Liver (tissue), 9 donors: ENCODE data around the gene NFRKB. TPM values are rescaled to one million over a fixed set of nuclear protein-coding genes. Genes with fewer than 3 reads are reported as not detected.

Experiments used
- DNase-seq: peaks from one replicate; pipeline ENCODE4 v3.0.0-alpha.2; 2017; ENCODE audit warnings: low spot score
- H3K27ac ChIP-seq, 2 donors: one replicate each; pipeline ENCODE4 v1.7.0; 2013; ENCODE audit warnings: inconsistent platforms in 2 of 2, low read length in 2 of 2, control low read depth in 1 of 2, low read depth in 1 of 2, mild to moderate bottlenecking in 1 of 2
- H3K27me3 ChIP-seq, 4 donors: one replicate each; pipeline versions ENCODE4 v1.6.1 to v1.7.0; 2013; ENCODE audit warnings: low read length in 3 of 4, inconsistent platforms in 1 of 4, mild to moderate bottlenecking in 1 of 4, moderate library complexity in 1 of 4; ENCODE audit not compliant: control insufficient read depth in 4 of 4, insufficient read depth in 4 of 4
- H3K36me3 ChIP-seq, 4 donors: one replicate each; pipeline versions ENCODE4 v1.6.1 to v1.7.0; 2013; ENCODE audit warnings: low read length in 3 of 4, mild to moderate bottlenecking in 3 of 4, low read depth in 1 of 4, moderate library complexity in 1 of 4; ENCODE audit not compliant: control insufficient read depth in 4 of 4, insufficient read depth in 3 of 4
- H3K4me1 ChIP-seq, 4 donors: one replicate each; pipeline versions ENCODE4 v1.6.1 to v1.7.0; 2013; ENCODE audit warnings: low read length in 3 of 4, mild to moderate bottlenecking in 3 of 4, moderate library complexity in 1 of 4; ENCODE audit not compliant: control insufficient read depth in 4 of 4, insufficient read depth in 4 of 4
- H3K4me3 ChIP-seq, 3 donors: one replicate each; pipeline versions ENCODE4 v1.6.1 to v1.7.0; 2013; ENCODE audit warnings: low read length in 3 of 3, control low read depth in 1 of 3, low read depth in 1 of 3, mild to moderate bottlenecking in 1 of 3
- H3K9ac ChIP-seq, 2 donors: one replicate each; pipeline ENCODE4 v1.7.0; 2013; ENCODE audit warnings: low read length in 2 of 2, mild to moderate bottlenecking in 2 of 2, moderate library complexity in 2 of 2, control low read depth in 1 of 2, low read depth in 1 of 2
- H3K9me3 ChIP-seq, 4 donors: one replicate each; pipeline versions ENCODE4 v1.6.1 to v1.7.0; 2013; ENCODE audit warnings: low read length in 3 of 4; ENCODE audit not compliant: control insufficient read depth in 4 of 4
- EGR1 ChIP-seq, 2 donors: IDR thresholded peaks; 2 replicates each; pipeline ENCODE4 v1.6.1; 2016 to 2018; ENCODE audit warnings: antibody characterized with exemption in 2 of 2, low read depth in 2 of 2
- FOXA1 ChIP-seq: IDR thresholded peaks from 2 replicates; pipeline ENCODE4 v1.6.1; 2016; ENCODE audit warnings: antibody characterized with exemption
- FOXA2 ChIP-seq: IDR thresholded peaks from 2 replicates; pipeline ENCODE4 v1.6.1; 2016; ENCODE audit warnings: antibody characterized with exemption
- GABPA ChIP-seq, 2 donors: IDR thresholded peaks in 1 of 2; conservative IDR thresholded peaks in 1 of 2; 2 replicates each; pipeline ENCODE4 v1.6.1; 2016; ENCODE audit warnings: antibody characterized with exemption in 2 of 2, mild to moderate bottlenecking in 1 of 2, moderate library complexity in 1 of 2
- HNF4A ChIP-seq, 2 donors: conservative IDR thresholded peaks; 2 replicates each; pipeline ENCODE4 v1.6.1; 2016; ENCODE audit warnings: antibody characterized with exemption in 2 of 2, mild to moderate bottlenecking in 2 of 2
- HNF4G ChIP-seq: IDR thresholded peaks from 2 replicates; pipeline ENCODE4 v1.6.1; 2016; ENCODE audit warnings: antibody characterized with exemption
- JUND ChIP-seq, 2 donors: IDR thresholded peaks; 2 replicates each; pipeline ENCODE4 v1.6.1; 2016; ENCODE audit warnings: antibody characterized with exemption in 2 of 2
- NR2F2 ChIP-seq: IDR thresholded peaks from 2 replicates; pipeline ENCODE4 v1.6.1; 2016; ENCODE audit warnings: antibody characterized with exemption
- RAD21 ChIP-seq, 2 donors: IDR thresholded peaks; 2 replicates each; pipeline ENCODE4 v1.6.1; 2016; ENCODE audit warnings: antibody characterized with exemption in 2 of 2, mild to moderate bottlenecking in 2 of 2
- RXRA ChIP-seq, 2 donors: IDR thresholded peaks; 2 replicates each; pipeline ENCODE4 v1.6.1; 2017 to 2018; ENCODE audit warnings: antibody characterized with exemption in 2 of 2, mild to moderate bottlenecking in 1 of 2
- SP1 ChIP-seq: IDR thresholded peaks from 2 replicates; pipeline ENCODE4 v1.6.1; 2018; ENCODE audit warnings: antibody characterized with exemption, mild to moderate bottlenecking
- TAF1 ChIP-seq: conservative IDR thresholded peaks from 2 replicates; pipeline ENCODE4 v1.6.1; 2016; ENCODE audit warnings: antibody characterized with exemption, mild to moderate bottlenecking
- YY1 ChIP-seq: IDR thresholded peaks from 2 replicates; pipeline ENCODE4 v1.6.1; 2016; ENCODE audit warnings: antibody characterized with exemption, mild to moderate bottlenecking
- WGBS: extraction: QIAGEN DNeasy Blood & Tissue Kit; methylation state at CpG from one replicate; pipeline ENCODE4 v1.1.7; 2013; 5-methylcytosine and 5-hydroxymethylcytosine counted together
- polyA plus RNA-seq, 2 donors: library from polyadenylated mRNA; stranded (reverse) in 1 of 2; unstranded in 1 of 2; fragments of 200-250 nt in 1 of 2; fragments of >200 nt in 1 of 2; fragmentation: Nextera tagmentation in 1 of 2; extraction: Ambion mirVana in 1 of 2; gene quantifications; one replicate each; pipeline versions ENCODE4 v1.2.1 to v1.2.3, GENCODE V29; 2013 to 2015
- total RNA-seq, 2 donors: library from RNA; depleted of rRNA; stranded (reverse); fragments of >200 nt; gene quantifications; one replicate each; pipeline ENCODE4 v1.2.3, GENCODE V29; 2014
- TF ChIP-seq, protein P1 (sequence below): IDR thresholded peaks from 2 replicates; pipeline ENCODE4 v1.6.1; 2016; ENCODE audit warnings: antibody characterized with exemption
- TF ChIP-seq, protein P2 (sequence below): fragments of 150-350 bp; IDR thresholded peaks from 2 replicates; pipeline ENCODE4 v1.5.1; 2017; ENCODE audit warnings: improper control_type of control experiment, low read depth, low read length; ENCODE audit not compliant: missing input control
- TF ChIP-seq, protein P3 (sequence below): IDR thresholded peaks from 2 replicates; pipeline ENCODE4 v1.6.1; 2016; ENCODE audit warnings: antibody characterized with exemption
- TF ChIP-seq, protein P4 (sequence below): IDR thresholded peaks from 2 replicates; pipeline ENCODE4 v1.6.1; 2016; ENCODE audit warnings: antibody characterized with exemption, mild to moderate bottlenecking
- TF ChIP-seq, protein P5 (sequence below): IDR thresholded peaks from 2 replicates; pipeline ENCODE4 v1.6.1; 2016; ENCODE audit warnings: antibody characterized with exemption
- donor health status: healthy.
- donor health status: healthy.
- donor health status: healthy.
- donor health status: healthy.
- donor health status: healthy.

The NFRKB gene
- total and polyA plus RNA-seq, 4 donors, result 5.2 to 20.1 (median 8.9) TPM

DNA sequence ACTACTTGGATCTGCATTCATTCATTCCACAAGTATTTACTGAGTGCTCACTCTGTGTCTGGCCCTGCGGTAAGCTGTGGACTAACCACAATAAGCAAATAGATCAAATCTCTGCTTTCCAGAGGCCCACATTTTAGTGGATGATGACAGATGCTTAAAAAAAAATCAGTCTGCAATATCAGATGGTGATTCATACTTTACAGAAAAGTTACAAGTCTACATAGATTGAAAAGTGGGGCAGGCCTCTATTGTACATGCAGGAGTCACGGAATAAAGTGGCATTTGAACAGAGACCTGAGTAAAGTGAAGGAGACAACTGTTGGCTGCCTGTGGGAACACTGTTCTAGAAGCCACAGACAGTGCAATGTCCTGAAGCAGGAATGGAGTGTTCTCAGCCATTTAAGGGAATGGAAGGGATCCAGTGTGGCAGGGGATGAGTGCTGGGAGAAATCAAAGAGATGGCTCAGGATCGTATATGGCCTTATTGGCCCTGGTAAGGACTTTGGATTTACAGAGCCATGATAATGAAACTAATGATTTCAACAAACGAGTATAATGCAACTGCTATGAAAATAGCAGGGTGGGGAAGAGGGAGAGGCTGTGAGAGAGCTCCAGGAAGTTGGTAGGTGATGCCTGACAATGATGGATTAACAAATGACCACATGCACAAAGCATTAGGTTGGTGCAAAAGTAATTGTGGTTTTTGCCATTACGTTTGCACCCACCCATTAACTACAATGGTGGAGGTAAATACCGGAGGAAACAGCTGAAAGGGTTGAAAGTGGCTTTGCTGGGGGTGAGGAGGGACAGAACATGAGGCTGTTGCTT, 48.7 kb downstream of the NFRKB start:
- WGBS, result 66% methylated on average over 6 of the region's 6 CpGs
- Histone ChIP-seq H3K27ac (no peak overlapping the region), H3K4me3 (no peak overlapping the region), H3K9ac (no peak overlapping the region), H3K9me3 (no peaks in the 10 kb centered on the region), H3K36me3 (no peaks in the 10 kb centered on the region), H3K27me3 (no peaks in the 10 kb centered on the region), H3K4me1 (peaks cover 0 to 4% (median 0%) of the 10 kb centered on the region in 4 donors)
- TF ChIP-seq YY1, result no peak
- TF ChIP-seq HNF4A (conservative IDR thresholded peaks at IDR 0.05), result no peak
- TF ChIP-seq NR2F2, result no peak
- no peak for TF ChIP-seq FOXA1
- no peak for TF ChIP-seq JUND (IDR thresholded peaks at IDR 0.05)
- TF ChIP-seq HNF4G, result no peak
- TF ChIP-seq TAF1, result no peak
- no peak for TF ChIP-seq SP1
- no peak for TF ChIP-seq FOXA2
- TF ChIP-seq EGR1 (IDR thresholded peaks at IDR 0.05; ENCODE audit: low read depth in 2 of 2), result no peak
- TF ChIP-seq, protein P1, sequence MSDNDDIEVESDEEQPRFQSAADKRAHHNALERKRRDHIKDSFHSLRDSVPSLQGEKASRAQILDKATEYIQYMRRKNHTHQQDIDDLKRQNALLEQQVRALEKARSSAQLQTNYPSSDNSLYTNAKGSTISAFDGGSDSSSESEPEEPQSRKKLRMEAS, result no peak
- TF ChIP-seq RAD21 (IDR thresholded peaks at IDR 0.05), result no peak
- TF ChIP-seq, protein P2, sequence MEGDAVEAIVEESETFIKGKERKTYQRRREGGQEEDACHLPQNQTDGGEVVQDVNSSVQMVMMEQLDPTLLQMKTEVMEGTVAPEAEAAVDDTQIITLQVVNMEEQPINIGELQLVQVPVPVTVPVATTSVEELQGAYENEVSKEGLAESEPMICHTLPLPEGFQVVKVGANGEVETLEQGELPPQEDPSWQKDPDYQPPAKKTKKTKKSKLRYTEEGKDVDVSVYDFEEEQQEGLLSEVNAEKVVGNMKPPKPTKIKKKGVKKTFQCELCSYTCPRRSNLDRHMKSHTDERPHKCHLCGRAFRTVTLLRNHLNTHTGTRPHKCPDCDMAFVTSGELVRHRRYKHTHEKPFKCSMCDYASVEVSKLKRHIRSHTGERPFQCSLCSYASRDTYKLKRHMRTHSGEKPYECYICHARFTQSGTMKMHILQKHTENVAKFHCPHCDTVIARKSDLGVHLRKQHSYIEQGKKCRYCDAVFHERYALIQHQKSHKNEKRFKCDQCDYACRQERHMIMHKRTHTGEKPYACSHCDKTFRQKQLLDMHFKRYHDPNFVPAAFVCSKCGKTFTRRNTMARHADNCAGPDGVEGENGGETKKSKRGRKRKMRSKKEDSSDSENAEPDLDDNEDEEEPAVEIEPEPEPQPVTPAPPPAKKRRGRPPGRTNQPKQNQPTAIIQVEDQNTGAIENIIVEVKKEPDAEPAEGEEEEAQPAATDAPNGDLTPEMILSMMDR, result no peak
- TF ChIP-seq, protein P3, sequence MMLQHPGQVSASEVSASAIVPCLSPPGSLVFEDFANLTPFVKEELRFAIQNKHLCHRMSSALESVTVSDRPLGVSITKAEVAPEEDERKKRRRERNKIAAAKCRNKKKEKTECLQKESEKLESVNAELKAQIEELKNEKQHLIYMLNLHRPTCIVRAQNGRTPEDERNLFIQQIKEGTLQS, result no peak
- TF ChIP-seq RXRA (IDR thresholded peaks at IDR 0.05), result no peak
- TF ChIP-seq GABPA (IDR thresholded peaks at IDR 0.05 in 1 of 2, conservative IDR thresholded peaks at IDR 0.05 in 1 of 2), result no peak
- TF ChIP-seq, protein P4, sequence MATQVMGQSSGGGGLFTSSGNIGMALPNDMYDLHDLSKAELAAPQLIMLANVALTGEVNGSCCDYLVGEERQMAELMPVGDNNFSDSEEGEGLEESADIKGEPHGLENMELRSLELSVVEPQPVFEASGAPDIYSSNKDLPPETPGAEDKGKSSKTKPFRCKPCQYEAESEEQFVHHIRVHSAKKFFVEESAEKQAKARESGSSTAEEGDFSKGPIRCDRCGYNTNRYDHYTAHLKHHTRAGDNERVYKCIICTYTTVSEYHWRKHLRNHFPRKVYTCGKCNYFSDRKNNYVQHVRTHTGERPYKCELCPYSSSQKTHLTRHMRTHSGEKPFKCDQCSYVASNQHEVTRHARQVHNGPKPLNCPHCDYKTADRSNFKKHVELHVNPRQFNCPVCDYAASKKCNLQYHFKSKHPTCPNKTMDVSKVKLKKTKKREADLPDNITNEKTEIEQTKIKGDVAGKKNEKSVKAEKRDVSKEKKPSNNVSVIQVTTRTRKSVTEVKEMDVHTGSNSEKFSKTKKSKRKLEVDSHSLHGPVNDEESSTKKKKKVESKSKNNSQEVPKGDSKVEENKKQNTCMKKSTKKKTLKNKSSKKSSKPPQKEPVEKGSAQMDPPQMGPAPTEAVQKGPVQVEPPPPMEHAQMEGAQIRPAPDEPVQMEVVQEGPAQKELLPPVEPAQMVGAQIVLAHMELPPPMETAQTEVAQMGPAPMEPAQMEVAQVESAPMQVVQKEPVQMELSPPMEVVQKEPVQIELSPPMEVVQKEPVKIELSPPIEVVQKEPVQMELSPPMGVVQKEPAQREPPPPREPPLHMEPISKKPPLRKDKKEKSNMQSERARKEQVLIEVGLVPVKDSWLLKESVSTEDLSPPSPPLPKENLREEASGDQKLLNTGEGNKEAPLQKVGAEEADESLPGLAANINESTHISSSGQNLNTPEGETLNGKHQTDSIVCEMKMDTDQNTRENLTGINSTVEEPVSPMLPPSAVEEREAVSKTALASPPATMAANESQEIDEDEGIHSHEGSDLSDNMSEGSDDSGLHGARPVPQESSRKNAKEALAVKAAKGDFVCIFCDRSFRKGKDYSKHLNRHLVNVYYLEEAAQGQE, result no peak
- TF ChIP-seq, protein P5, sequence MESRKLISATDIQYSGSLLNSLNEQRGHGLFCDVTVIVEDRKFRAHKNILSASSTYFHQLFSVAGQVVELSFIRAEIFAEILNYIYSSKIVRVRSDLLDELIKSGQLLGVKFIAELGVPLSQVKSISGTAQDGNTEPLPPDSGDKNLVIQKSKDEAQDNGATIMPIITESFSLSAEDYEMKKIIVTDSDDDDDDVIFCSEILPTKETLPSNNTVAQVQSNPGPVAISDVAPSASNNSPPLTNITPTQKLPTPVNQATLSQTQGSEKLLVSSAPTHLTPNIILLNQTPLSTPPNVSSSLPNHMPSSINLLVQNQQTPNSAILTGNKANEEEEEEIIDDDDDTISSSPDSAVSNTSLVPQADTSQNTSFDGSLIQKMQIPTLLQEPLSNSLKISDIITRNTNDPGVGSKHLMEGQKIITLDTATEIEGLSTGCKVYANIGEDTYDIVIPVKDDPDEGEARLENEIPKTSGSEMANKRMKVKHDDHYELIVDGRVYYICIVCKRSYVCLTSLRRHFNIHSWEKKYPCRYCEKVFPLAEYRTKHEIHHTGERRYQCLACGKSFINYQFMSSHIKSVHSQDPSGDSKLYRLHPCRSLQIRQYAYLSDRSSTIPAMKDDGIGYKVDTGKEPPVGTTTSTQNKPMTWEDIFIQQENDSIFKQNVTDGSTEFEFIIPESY, result no peak
- no peak for DNase-seq

Other genes with a start within 250 kb of the NFRKB start
- gene TMEM45B, start 79.7 kb downstream of the NFRKB start, total RNA-seq, result 1 to 10 TPM; 5.5 to 6.3 TPM
- 10 to 100 TPM in 1 of 2 donors, 1 to 10 TPM in 1; 7.2 to 23.7 TPM for gene TMEM45B, start 79.7 kb downstream of the NFRKB start, polyA plus RNA-seq
- 1 to 10 TPM; 4.9 to 7.2 TPM for gene PRDM10, start 107.3 kb upstream of the NFRKB start, total RNA-seq
- gene PRDM10, start 107.3 kb upstream of the NFRKB start, polyA plus RNA-seq, result 1 to 10 TPM; 1.4 to 2.9 TPM
- gene APLP2, start 174.3 kb upstream of the NFRKB start, total RNA-seq, result 100 to 1,000 TPM; 190 to 337 TPM
- 100 to 1,000 TPM; 227 to 238 TPM for gene APLP2, start 174.3 kb upstream of the NFRKB start, polyA plus RNA-seq